HG03354 (cell line): Measurements from ENCODE around the gene CPE.

ENCODE experiments used
- ATAC-seq: cut with Tn5 transposase; IDR thresholded peaks from one replicate; pipeline ENCODE4 v1.9.1; 2021; ENCODE audit warnings: mild to moderate bottlenecking; ENCODE audit not compliant: unreplicated experiment, poor library complexity, severe bottlenecking

Gene CPE

GRCh38 chr4:165361810-165362209, 17.0 kb upstream of the CPE start:
- ATAC-seq, result no peak

- no peak for ATAC-seq
Observed at GRCh38 chr4:165364452-165365080, 14.2 kb upstream of the CPE start.

DNA sequence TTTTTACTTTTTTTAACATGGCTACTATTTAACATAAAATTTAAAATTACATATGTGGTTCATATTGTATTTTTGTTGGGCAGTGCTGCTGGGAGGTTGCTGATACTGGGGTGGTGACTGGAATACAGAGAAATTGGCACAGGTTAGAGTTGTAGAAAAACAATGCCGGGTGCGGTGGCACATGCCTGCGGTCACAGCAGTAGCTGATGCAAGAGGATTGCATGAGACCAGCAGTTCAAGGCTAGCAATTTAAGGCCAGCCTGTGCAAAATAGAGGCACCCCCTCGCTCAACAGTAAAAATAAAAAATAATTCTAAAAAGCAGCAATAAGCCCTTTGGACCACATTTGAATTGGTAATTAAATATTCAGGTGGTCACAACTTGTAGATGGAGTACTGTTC, 11.8 kb upstream of the CPE start:
- ATAC-seq, result no peak

DNA sequence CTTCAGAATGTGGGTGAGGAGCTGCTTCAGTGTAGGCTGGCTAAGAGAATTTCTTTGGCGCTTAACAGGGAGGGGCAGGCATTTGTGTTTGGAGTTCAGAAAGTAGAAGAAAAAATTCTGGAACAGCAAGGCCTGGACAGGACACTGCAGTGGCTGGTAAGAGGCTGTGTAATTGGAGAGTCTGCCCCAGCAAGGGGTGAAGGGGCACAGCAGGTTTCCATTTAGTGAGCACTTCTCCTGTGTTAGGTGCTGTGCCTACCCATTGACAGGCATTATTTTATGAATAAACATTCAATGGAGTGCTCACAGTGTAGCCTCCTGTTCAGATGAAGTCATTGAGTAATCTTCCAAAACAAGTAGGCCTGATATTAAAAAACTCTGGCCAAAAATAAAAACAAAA, 10.7 kb upstream of the CPE start:
- ATAC-seq, result no peak

GRCh38 chr4:165368567-165368966, 10.2 kb upstream of the CPE start:
- ATAC-seq, result no peak

- ATAC-seq, result no peak
Observed at GRCh38 chr4:165369522-165369921, 9.3 kb upstream of the CPE start.

GRCh38 chr4:165370530-165370929, 8.3 kb upstream of the CPE start:
- no peak for ATAC-seq

GRCh38 chr4:165375465-165375864, 3.3 kb upstream of the CPE start:
- no peak for ATAC-seq

DNA sequence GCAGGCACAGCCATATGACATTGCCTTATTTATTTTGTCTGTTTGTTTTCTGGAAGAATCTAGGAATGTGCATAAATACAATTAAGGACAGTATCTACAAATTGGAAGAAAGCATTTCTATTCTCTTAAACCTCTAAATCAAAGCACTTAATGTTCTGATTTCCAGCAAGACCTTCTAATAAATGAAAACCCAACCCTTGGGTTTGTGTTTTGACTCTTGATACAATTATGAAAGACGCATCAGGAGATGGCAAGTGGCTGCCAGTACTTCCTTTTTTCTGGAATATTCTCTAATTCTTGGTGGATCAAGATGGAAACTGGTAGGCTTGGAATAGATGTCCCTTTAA, 437 bp upstream of the CPE start:
- ATAC-seq, result no peak

DNA sequence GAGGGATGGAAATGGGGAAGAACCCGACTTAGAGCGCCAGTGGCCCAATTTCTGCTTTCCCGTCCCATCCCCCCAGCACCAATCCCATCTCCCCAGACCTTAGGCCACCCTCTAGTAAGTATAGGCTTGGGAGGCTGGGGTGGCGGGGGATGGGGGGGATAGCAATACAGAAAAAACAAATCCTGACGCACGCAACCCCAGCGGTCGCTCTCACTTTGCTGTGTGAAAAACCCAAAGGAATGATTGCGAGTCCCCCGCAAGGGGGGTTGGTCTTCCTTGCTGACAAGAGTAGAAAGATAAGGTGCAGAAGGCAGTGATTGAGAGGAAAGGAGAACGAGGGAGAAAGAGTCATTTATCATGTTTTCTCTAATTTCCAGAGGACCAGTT, 863 bp downstream of the CPE start:
- no peak for ATAC-seq

- ATAC-seq, result no peak
Observed at GRCh38 chr4:165380805-165381204, 2.0 kb downstream of the CPE start.

GRCh38 chr4:165381821-165382373, 3.1 kb downstream of the CPE start:
- ATAC-seq, result no peak

GRCh38 chr4:165382640-165383039, 3.8 kb downstream of the CPE start:
- ATAC-seq, result no peak

DNA sequence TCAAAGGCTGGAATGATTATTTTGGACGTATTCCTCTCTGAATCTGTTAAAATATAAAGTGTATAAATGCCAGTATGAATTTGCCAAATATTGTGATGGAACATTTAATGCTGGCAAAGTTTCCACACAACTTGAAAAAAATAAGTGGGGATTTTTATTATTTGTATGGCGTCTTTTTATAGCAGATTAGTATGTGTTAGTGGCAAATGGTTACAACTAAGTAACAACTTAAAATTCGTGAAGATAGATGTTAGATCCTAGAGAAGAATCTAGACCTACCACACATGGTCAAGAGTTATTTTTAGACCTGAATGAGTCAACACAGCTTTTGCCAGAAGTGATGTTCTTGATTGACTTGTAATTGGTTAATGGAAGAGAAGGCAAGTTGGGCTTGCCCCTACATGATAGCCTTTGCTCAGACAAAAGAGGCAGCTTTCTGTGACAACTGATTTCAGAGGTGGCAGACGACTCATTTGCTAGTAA, 4.8 kb downstream of the CPE start:
- no peak for ATAC-seq

DNA sequence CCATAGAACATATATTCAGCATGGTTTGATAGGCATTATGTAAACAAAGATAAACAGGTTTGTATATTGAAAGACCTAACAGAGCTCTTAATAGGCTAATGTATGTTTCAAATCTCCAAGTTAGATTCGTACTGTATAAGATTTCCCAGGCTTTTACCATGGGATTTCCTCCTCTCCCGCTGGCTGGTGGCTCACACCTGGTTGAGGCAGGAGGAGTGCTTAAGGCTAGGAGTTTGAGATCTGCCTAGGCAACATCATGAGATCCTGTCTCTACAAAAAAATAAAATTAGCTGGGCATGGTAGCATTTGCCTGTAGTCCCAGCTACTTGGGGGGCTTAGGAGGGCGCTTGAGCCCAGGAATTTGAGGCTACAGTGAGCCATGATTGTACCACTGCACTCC, 5.4 kb downstream of the CPE start:
- ATAC-seq, result no peak

DNA sequence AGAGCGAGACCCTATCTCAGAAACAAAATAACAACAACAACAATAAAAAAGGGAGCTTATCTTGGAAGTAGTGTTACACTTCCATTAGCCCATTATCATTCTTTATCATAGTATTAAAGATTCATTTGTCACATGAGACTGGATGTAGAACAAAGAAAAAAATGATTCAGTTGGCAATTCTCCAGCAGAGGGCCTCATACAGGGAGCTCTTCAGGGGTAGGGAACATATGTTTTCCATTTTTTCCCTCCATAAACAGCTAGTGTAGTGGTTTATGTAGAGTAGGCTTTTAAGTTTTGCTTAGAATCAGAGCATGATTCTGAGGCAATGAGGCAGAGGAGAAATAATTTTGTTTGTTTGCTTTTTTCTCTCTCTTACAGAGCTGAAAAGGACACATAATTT, 5.8 kb downstream of the CPE start:
- ATAC-seq, result no peak

- ATAC-seq, result no peak
Observed at GRCh38 chr4:165385126-165385525, 6.3 kb downstream of the CPE start.

- ATAC-seq, result no peak
Observed at GRCh38 chr4:165386328-165386727, 7.5 kb downstream of the CPE start.

DNA sequence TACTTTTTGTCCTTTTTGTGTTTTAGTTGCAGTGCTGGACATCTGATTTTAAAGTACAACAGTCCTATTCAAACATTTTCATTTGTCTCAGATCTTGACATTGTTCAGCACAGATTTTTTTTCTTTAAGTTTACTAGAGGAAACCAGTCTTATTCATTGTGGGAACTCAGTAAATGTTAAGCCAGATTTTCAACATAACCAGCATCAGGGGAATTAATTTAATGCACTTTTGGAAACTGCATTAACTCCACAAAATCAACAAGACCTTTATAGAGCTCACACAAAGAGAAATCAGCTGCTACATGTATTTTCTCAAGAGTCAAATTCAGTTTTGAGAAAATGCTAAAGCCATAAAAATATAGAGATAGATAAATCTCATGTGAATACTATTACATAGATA, 9.9 kb downstream of the CPE start:
- no peak for ATAC-seq

DNA sequence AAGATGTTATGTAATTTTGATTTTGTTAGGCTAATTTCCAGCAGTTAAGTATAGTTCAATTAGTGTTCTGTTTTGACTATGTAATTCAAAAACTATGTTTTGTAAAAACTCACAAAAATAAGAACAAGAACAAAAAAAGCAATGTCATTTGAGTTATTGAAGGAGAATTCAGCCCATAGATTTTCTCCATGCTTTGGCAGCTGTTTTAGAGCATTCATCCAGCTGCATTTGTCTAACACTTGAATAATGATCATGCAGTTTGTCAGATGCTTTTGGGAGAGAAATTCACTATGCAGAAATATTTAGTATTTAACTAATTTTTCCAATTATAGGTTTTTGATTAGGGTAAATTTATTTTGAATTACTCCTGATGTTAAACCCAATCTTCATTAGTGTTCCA, 14.2 kb downstream of the CPE start:
- no peak for ATAC-seq

GRCh38 chr4:165393704-165394103, 14.9 kb downstream of the CPE start:
- ATAC-seq, result no peak

- ATAC-seq, result no peak
Observed at GRCh38 chr4:165394275-165394674, 15.5 kb downstream of the CPE start.
